GM21367 (cell line): ENCODE results near the gene TRPV2.

ENCODE experiments used
- ATAC-seq: cut with Tn5 transposase; IDR thresholded peaks from one replicate; pipeline ENCODE4 v1.9.1; 2021; ENCODE audit not compliant: unreplicated experiment

TRPV2 gene

DNA sequence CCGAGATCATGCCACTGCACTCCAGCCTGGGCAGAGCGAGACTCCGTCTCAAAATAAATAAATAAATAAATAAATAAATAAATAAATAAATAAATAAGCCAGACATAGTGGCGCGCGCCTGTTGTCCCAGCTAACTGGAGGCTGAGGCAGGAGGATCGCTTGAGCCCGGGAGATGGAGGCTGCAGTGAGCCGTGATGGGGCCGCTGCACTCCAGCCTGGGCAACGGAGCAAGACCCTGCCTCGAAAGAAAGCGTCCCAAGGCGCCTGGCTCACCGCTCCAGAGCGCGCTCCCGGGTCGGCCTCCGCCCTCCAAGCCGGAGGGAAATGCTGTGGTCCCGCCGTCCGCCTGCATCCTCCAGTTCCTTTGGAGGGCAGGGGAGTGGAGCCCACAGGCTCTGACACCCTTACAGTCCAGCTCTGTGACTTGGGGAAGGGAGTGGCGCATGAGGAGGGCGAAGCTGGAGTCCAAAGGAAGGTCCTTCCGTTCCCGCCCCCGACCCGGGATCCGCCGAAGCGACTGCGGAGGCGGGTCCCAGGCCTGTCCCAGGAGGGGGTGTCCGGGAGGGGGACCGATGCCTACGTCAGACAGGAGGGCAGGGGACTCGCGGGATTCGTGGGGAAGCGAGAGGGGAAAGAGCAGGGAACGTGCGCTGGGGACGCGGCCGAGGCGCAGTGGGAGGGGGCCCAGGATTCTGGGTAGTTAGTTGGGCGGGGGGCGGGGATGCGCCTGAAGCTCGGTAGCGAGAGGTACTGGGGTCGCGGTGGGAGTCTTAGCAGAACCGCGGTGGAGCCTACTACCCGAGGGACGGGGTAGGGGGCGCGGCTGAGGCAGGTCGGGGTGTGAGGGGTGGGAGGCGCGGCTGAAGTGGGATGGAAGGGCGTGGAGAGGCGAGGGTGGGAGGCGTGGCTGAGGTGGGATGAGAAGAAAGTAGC is 8.4 kb upstream of the TRPV2 start:
- no peak for ATAC-seq

DNA sequence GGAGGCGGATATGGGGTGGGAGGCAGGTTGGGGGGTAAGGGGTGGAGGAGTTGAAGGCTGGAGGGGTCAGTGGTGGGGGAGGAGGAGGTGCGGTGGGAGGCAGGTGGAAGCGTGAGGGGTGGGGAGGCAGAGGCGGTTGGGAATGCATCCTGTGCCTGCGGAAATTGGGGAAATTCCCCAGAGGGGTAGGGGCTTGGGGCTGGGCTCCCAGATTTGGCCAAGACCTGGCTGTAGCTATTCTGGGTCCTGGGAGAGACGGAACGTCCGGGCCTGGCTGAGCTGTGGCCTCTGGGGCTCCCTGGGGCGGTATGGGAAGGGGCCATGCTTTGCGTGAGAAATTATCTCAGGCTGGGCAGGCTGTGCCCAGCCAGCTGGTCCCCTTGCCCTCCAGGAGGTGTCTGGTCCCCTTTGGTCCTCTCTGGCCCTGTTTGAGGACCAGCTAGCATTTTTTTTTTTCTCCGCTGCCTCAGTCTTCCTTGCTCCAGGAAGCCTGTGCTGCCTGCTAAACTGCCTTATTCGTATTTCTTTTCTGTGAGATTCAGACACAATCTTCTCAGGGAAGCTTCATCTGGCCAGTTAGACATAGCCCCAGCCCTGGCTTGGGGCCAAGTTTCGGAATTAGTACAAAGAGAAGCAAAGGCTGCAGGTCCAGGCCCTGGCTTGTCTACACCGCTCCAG is 7.3 kb upstream of the TRPV2 start:
- peak; percentile 69 for ATAC-seq

DNA sequence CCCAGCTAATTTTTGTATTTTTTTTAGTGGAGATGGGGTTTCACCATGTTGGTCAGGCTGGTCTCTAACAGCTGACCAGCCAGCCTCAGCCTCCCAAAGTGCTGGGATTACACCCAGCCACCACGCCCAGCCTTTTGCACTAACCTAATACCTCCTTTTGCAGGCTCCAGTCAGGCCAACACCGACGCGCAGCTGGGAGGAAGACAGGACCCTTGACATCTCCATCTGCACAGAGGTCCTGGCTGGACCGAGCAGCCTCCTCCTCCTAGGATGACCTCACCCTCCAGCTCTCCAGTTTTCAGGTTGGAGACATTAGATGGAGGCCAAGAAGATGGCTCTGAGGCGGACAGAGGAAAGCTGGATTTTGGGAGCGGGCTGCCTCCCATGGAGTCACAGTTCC is 2.0 kb downstream of the TRPV2 start:
- ATAC-seq: no peak

DNA sequence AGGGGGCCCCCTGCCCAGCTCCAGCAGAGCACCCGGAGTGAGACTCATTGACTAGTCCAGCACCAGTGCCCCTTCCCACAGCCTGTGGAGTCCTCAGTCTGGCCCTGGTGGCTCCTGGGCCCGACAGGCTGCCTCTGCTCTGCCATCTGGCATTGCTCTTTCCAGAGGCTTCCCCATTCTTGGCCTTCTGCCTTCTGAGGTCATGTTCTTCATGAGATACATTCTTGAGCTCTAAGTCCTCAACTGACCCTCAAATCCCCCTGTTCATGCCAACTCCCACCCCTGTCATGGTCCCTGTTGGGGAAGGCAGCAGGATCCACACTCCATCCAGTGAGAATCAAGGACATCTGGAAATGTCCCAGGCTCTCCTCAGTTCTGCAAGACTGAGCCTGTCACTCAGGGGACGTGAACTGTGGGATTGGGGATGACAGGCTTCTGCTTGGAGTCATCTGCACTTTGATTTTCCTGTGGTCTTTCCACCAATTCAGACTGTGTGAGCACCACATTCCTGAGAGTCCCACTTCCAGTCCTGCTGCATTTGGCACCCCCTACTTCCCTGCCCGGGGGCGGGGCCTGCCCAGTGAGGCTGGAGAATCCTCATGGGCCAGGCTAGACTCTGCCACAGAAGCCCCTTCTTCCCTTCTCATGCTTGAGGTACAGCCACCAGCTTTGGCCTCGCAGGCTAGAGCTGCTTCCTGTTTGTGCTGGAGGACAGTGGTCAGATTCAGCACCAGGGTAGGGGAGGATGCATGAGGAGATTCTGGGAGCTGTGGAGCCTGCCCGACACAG is 2.7 kb downstream of the TRPV2 start:
- no peak for ATAC-seq

DNA sequence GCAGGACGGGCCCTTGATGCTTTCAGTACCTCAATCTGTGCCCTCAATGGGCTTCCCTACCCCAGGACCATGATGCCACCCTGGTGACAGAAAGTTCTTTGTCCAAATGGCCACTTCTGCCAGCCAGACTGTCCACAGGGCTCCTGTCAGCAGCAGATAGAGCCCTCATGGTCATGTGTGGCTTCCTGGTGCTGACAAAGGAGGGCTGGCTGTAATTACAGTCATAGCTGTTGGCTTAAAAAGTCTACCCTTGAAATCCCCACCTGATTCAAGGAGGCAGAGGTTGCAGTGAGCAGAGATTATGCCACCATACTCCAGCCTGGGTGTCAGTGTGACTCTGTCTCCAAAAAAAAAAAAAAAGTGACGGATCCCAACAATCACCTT is 3.3 kb downstream of the TRPV2 start:
- no peak for ATAC-seq

DNA sequence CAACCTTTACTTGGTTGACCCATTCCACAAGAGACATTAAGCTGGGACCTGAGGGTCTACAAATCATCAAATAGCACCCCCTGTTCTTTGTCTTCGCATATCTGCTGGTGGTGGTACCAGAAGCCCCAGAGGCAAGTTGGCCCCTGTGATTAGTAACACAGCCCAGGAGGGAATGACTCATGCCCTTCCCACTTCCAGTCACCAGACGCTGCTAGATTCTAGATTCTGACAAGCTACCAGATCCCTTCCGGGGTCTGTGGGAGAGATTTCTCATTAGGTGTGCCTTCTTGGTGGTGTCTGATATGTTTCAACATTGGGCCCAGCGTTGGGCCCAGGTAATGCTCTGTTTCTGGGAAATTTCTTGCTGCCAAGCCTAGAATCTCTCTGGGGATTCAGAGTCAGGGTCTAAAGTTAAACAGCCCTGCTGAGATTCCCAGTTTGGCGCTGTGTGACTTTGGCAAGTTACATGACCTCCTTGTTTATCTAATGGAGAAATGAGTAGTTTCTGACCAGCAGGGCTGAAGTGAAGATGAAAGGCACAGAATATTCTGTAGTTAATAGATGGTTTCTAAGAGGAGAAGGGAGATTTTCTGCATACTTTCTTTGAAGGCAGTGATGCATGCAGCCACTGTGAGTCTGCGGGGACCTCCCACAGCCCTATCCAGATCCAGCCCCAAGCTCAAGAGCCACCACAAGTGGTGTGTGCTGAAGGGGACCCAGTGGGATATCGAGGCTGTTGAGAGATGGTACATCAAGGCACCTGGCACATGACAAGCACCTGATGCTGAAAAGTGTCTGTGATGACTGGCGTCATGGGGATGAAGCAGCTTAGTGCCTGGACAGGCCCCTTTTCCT is 3.9 kb downstream of the TRPV2 start:
- ATAC-seq: no peak

DNA sequence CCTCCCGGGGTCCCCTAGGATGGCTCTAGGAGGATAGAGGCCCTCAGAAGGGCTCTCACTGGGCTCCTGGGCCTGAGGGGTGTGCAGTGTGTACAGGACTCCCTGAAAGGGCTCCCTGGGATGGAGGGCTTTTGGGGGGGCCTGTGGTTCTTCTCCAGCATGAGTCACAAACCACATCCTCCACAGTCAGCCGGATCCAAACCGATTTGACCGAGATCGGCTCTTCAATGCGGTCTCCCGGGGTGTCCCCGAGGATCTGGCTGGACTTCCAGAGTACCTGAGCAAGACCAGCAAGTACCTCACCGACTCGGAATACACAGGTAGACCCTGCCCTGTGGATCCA is 4.5 kb downstream of the TRPV2 start:
- no peak for ATAC-seq

DNA sequence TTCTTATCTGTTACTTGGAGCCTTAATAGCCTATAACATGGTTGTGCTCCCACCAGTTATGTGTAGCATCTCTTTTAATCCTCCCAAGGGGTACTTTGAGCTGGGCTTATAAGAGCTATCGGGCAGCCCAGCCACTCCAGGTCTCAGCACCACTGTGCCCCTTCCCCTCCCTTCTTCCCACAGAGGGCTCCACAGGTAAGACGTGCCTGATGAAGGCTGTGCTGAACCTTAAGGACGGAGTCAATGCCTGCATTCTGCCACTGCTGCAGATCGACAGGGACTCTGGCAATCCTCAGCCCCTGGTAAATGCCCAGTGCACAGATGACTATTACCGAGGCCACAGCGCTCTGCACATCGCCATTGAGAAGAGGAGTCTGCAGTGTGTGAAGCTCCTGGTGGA is 7.0 kb downstream of the TRPV2 start:
- no peak for ATAC-seq

DNA sequence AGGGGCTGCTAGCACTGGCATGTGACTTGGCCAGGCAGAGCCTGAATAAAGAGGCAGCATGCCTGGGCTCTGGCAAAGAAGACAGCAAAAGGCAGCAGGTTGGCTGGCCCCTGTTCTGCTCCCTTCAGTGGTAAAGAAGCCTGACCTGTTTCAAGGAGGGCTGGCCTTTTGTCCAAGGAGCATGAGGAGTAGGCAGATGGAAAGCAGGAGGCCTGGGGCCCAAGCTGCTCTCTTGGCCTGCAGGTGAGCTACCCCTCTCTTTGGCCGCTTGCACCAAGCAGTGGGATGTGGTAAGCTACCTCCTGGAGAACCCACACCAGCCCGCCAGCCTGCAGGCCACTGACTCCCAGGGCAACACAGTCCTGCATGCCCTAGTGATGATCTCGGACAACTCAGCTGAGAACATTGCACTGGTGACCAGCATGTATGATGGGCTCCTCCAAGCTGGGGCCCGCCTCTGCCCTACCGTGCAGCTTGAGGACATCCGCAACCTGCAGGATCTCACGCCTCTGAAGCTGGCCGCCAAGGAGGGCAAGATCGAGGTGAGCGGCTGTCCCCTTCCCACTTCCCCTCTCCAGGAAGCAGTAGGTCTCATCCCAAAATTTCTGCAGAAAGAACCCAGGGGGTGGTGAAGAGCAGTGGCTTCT is 8.0 kb downstream of the TRPV2 start:
- ATAC-seq: no peak

DNA sequence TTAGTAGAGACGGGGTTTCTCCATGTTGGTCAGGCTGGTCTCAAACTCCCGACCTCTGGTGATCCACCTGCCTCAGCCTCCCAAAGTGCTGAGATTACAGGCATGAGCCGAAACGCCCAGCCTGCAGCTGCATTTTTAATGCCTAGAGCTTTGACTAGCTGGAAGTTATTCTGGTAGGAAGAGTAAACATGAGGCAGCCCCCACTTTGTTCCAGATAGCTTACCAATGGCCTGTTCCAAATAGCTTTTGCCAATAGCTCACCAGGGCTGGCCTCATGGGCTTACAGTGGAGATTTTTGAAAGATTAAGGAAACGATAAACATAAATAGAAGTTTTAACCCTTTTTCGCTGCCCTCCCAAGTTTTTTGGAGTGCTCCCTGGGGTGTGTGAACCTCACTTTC is 9.8 kb downstream of the TRPV2 start:
- ATAC-seq: no peak

DNA sequence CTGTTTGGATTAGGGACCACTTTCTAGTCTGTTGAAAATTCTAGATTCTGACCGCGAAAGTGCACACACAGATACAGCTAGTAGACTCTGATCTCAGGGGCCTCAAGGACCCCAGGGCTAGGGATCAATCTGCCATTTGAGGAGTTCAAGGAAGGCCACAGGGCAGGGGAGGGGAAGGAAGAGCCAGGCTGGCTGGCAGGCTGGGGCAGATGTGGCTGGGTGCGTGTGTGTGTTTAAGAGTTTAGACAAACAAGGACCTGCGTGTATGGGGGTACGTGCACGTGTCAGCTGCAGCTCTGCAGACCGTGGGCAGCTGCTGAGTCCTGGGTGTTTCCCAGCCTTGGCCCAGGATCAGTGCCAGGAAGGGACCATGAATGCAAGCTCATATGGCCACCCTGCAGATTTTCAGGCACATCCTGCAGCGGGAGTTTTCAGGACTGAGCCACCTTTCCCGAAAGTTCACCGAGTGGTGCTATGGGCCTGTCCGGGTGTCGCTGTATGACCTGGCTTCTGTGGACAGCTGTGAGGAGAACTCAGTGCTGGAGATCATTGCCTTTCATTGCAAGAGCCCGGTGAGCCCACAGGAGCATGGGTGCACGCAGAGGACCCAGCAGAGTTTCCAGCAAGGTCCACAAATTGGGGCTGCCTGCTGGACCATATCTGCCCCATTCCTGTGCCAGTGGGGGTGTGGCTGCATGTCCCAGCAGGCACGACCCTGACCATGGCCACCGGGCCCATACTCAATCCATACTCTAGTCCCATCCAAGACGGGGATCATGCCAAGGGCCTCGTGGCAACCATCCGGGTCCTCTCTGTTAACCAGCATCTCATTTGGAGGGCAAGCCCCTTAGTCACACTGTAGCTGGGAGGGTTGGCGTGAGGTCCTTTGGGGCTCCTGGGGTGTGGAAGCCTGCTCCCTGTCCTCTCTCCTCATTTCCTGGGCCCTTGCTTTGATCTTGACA is 10.6 kb downstream of the TRPV2 start:
- ATAC-seq: no peak

DNA sequence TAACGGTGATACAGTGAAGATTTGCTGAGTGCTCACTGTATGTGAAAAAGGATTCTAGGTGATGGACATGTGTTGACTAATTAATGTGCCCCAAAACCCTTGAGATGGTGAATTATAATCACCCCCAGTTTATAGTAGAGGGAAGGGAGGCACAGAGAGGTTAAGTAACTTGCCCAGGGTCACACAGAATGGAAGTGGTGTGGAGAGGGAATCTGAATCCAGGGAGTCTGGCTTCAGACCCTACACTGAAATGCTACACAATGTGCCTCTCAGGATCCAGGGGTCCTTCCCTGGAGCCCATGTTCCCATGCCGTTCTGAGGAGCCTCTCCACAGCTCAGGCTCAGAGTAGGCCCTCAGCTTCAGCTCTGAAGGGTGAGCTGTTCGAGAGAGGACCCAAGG is 11.6 kb downstream of the TRPV2 start:
- ATAC-seq: no peak

DNA sequence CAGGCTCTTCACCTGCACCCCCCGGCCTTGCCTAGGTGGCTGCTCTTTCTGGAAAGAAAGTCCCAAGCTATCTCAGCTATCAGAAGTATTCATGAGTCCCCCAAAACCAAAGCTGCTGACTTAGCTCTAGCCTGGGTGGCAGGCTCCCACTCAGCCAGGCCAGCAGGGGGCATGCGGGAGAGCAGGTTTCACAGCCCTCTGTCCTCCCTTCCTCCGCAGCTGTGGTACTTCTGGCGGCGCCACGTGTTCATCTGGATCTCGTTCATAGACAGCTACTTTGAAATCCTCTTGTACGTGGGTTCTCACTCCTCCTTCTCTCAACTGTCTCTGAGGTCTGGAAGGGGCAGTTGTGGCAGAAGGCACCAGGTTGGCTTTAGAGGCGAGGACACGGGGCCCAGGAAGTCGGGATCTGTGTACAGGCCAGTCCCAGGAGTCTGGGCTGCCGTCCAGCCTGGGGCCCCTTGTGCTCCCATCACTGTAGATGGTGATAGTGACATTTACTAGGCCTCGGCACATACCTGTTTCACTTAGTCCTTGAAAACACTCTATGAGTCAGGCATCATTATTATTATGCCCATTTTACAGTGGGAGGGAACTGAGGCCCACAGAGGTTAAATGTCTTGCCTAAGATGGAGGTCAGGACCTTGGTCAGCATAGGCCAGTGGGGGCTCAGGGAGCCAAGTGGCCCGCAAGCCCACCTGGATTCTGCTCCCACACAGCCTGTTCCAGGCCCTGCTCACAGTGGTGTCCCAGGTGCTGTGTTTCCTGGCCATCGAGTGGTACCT is 12.9 kb downstream of the TRPV2 start:
- ATAC-seq: no peak

DNA sequence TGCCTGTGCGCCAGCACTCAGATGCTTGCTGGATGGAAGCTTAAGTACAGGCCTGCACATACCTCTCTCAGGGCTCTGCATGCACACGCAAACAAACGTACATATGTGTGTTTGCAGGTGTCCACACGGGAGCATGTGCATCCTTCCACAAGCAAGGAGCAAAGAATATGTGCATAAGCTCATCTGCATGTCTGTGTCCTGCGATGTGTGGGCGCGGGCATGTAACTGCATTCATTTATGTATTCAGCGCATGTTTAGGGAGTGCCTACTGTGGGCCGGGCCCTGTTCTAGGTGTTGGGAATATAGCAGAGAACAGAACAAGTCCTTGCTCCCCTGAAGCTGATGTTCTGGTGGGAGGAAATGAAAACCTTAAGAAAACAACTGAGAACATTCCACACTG is 13.7 kb downstream of the TRPV2 start:
- ATAC-seq: no peak

DNA sequence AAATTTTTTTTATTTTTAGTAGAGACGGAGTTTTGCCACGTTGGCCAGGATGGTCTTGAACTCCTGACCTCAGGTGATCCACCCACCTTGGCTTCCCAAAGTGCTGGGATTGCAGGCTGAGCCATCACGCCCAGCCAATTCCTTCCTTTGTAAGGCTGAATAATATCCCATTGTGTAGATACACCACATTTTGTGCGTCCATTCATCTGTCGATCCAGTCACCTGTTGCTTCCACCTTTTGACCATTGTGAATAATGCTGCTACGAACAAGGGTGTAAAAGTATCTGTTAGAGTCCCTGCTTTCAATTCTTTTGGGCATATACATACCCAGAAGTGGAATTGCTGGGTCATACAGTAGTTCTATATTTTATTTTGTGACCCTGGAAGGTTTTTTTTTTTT is 15.3 kb downstream of the TRPV2 start:
- no peak for ATAC-seq

DNA sequence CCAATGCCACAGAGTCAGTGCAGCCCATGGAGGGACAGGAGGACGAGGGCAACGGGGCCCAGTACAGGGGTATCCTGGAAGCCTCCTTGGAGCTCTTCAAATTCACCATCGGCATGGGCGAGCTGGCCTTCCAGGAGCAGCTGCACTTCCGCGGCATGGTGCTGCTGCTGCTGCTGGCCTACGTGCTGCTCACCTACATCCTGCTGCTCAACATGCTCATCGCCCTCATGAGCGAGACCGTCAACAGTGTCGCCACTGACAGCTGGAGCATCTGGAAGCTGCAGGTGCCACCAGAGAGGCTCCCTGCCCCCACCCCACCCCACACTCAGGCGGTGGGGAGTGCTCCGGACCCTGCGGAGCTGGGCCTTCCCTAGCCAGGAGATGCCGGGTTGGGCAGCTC is 16.6 kb downstream of the TRPV2 start:
- ATAC-seq: no peak

DNA sequence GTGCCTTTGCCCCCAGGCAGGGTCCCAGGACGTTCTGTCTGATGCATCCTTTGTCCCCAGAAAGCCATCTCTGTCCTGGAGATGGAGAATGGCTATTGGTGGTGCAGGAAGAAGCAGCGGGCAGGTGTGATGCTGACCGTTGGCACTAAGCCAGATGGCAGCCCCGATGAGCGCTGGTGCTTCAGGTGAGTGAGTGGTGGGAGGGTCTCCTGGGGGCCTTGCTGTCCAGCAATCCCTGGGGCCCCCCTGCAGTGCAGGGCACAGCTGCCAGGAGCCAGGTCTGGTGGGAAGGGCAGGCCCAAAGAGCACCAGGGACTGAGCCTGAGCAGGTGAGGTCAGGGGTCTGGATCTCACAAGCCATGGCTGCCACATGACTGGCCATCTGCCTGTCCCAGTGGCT is 18.1 kb downstream of the TRPV2 start:
- no peak for ATAC-seq

DNA sequence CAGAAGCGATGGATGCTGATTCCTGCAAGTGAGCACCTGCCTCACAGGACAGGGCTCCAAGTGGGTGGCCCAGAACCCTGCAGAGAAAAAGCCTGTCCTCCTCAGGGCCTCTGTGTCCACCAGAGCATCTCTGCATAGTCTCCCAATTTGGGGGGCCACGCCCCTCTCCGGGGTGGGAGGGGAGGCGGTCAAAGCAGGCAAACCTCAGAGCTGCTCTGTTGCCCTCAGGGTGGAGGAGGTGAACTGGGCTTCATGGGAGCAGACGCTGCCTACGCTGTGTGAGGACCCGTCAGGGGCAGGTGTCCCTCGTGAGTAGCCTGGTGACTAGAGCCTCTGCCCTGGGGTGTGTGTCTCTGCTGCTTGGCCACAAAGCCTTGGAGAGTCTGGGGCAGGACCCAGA is 19.3 kb downstream of the TRPV2 start:
- no peak for ATAC-seq
